OCI-M2 (cell line): ENCODE results near the gene TOMM7.

ENCODE experiments used
- DNase-seq: peaks from one replicate; lab custom pipeline; 2025; ENCODE audit not compliant: unreplicated experiment; lab: John Stamatoyannopoulos, UW

Gene TOMM7

GRCh38 chr7:22822486-22823141, at the start of gene TOMM7:
Gene TOMM7, minus strand, starts transcription at chr7:22822849. Its CDS starts 70 bp downstream, at chr7:22822779.
- peak; percentile 92 for DNase-seq

- no peak for DNase-seq
These were observed 49.6 kb upstream of the TOMM7 start for GRCh38 chr7:22872096-22872807.

GRCh38 chr7:22871661-22872060, 49.0 kb upstream of the TOMM7 start:
- no peak for DNase-seq

GRCh38 chr7:22868509-22868908, 45.9 kb upstream of the TOMM7 start:
- no peak for DNase-seq

- no peak for DNase-seq
These were observed 44.9 kb upstream of the TOMM7 start for GRCh38 chr7:22867589-22867988.

- no peak for DNase-seq
These were observed 44.4 kb upstream of the TOMM7 start for GRCh38 chr7:22867003-22867402.

- DNase-seq: no peak
These were observed 42.9 kb upstream of the TOMM7 start for GRCh38 chr7:22865602-22865960.

- no peak for DNase-seq
These were observed 42.4 kb upstream of the TOMM7 start for GRCh38 chr7:22864855-22865601.

GRCh38 chr7:22864301-22864700, 41.7 kb upstream of the TOMM7 start:
- DNase-seq: no peak

- DNase-seq: no peak
These were observed 40.7 kb upstream of the TOMM7 start for GRCh38 chr7:22863156-22863899.

- no peak for DNase-seq
These were observed 38.9 kb upstream of the TOMM7 start for GRCh38 chr7:22861576-22861975.

GRCh38 chr7:22860784-22861482, 38.3 kb upstream of the TOMM7 start:
- no peak for DNase-seq

GRCh38 chr7:22860337-22860736, 37.7 kb upstream of the TOMM7 start:
- DNase-seq: no peak

GRCh38 chr7:22859641-22860290, 37.1 kb upstream of the TOMM7 start:
- no peak for DNase-seq

- no peak for DNase-seq
These were observed 36.3 kb upstream of the TOMM7 start for GRCh38 chr7:22858640-22859561.

GRCh38 chr7:22858274-22858639, 35.6 kb upstream of the TOMM7 start:
- no peak for DNase-seq

- DNase-seq: no peak
These were observed 33.8 kb upstream of the TOMM7 start for GRCh38 chr7:22856416-22856815.

- no peak for DNase-seq
These were observed 32.4 kb upstream of the TOMM7 start for GRCh38 chr7:22855049-22855392.
